HG03045 (cell line): ENCODE results near the gene TMEM123.

Experiments used
- ATAC-seq: cut with Tn5 transposase; IDR thresholded peaks from one replicate; pipeline ENCODE4 v1.9.1; 2021; ENCODE audit warnings: mild to moderate bottlenecking, moderate library complexity; ENCODE audit not compliant: unreplicated experiment

The TMEM123 gene

GRCh38 chr11:102427068-102427467 is 25.5 kb downstream of the TMEM123 start:
- ATAC-seq = no peak

GRCh38 chr11:102426570-102426969 is 26.0 kb downstream of the TMEM123 start:
- no peak for ATAC-seq

DNA sequence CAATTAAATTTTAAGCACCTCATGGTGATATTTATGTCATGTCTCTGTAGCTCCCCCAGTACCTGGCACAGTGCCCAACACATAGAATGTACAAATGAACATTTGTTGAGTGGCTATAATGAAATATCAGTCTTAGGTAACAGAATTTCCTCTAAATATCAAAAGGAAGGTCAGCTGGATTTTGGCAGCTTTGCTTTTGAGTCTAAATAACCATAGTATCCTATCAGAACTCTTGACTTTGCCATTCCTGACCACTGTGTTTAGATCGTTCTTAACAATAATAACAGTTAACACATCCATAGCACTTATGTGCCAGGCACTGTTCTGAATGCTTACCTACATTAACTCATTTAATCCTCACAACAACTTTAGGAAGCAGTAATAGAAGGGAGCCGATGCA is 26.6 kb downstream of the TMEM123 start:
- ATAC-seq = no peak

GRCh38 chr11:102423936-102424335 is 28.6 kb downstream of the TMEM123 start:
- no peak for ATAC-seq

GRCh38 chr11:102422817-102423712 is 29.5 kb downstream of the TMEM123 start:
- ATAC-seq = no peak

DNA sequence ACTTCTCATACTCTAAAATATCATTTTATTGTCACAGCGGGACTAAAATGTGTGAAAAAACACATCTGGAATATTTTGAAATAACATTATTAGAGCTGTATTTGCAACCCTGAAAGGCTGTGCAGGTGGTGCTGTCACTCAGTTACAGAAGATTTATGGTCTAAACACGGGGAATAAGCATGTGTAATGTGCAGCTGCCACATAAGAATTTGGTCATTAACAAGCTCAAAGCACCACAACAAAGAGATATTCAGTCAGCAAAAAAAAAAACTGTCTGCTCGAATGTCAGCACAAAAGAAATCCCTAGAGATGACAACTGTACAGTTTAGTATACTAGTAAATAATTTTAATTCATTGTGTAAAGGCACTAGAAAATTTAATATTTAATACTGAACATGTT is 31.3 kb downstream of the TMEM123 start:
- ATAC-seq = no peak

DNA sequence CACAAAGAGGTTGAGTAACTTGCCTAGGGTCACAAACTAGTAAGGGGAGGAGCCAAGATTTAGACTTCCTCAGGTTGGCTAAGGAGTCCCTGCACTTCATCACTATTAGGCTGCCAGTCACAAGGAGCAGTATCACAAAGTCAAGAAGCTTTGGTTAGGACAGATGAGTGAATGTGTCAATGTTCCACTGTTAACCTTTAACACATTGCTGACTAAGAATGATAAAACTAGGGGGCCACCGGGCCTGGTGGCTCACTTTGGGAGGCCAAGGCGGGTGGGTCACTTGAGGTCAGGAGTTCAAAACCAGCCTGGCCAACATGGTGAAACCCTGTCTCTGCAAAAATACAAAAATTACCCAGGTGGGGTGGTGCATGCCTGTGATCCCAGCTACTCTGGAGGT is 32.0 kb downstream of the TMEM123 start:
- peak; percentile 70 for ATAC-seq

GRCh38 chr11:102419181-102419580 is 33.4 kb downstream of the TMEM123 start:
- ATAC-seq = no peak

DNA sequence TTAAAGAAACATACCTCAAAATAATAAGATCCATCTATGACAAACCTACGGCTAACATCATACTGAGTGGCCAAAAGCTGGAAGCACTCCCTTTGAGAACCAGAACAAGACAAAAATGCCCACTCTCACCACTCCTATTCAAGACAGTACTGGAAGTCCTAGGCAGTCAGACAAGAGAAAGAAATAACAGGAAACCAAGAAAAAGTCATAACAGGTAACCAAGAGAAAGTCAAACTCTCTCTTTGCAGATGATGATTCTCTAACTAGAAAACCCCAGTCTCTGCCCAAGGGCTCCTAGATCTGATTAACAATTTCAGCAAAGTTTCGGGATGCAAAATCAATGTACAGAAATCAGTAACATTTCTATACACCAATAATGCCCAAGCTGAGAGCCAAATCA is 35.6 kb downstream of the TMEM123 start:
- ATAC-seq = no peak

GRCh38 chr11:102415304-102415916 is 37.2 kb downstream of the TMEM123 start:
- ATAC-seq = no peak

- no peak for ATAC-seq
Measured at GRCh38 chr11:102414559-102414958, 38.0 kb downstream of the TMEM123 start.

- ATAC-seq = no peak
Measured at GRCh38 chr11:102413497-102413896, 39.1 kb downstream of the TMEM123 start.

GRCh38 chr11:102411142-102411541 is 41.4 kb downstream of the TMEM123 start:
- ATAC-seq = no peak

DNA sequence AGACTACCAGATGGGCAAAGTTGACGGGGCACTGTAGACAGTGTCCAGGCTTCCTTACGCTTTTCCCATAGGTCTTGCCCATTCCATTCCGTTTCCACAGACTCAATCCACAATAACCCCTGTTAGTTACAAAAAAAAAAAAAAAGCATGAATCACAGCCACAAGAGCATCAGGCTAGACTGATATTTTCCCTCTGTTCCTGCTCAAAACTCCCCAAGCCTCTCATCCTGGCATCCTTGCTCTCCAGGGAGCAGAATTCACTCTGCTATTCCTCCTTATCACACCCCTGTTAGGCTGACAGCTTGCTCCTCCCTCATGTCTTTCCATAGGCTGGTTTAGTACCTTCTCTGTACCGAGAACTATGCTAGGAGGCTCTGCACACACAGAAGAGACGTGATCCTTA is 42.2 kb downstream of the TMEM123 start:
- no peak for ATAC-seq

GRCh38 chr11:102408339-102408738 is 44.2 kb downstream of the TMEM123 start:
- ATAC-seq = no peak

- ATAC-seq = no peak
Measured at GRCh38 chr11:102407901-102408300, 44.7 kb downstream of the TMEM123 start.

- ATAC-seq = no peak
Measured at GRCh38 chr11:102406099-102406498, 46.5 kb downstream of the TMEM123 start.

DNA sequence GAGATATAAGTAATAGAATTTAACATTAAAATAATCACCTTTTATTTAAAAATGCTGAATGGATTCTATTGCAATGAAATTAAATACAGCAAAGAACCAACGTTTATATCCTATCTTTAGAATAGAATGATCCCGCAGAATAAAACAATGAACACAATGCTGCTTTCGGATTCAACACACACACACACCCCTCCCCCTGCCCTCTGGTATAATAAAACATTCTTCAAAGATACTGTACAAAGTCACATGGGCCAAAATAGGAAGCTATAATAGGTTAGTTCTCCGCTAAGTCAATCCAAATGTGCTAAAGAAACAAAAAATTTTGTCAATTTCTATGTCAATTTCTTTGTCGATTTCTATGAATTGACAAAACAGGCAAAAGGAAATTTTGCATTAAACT is 47.1 kb downstream of the TMEM123 start:
- ATAC-seq = no peak

DNA sequence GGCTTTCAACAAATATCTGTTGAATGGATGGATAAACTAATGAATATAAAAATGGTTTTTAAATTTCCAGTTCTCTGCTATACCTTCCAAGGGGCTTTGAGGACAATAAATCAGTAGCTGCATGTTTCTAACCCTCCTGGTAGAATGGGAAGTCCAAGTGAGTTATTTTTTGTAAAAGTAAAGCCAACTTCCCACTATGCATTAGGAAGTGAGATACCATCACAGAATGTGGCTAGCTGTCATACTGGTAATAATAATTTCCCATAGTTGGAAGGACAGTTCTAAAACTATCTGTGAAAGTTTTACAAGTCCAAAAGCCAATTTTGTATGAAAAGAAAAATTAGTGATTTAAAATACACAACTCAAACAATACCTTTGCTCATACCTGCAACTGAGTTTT is 50.0 kb downstream of the TMEM123 start:
- no peak for ATAC-seq

DNA sequence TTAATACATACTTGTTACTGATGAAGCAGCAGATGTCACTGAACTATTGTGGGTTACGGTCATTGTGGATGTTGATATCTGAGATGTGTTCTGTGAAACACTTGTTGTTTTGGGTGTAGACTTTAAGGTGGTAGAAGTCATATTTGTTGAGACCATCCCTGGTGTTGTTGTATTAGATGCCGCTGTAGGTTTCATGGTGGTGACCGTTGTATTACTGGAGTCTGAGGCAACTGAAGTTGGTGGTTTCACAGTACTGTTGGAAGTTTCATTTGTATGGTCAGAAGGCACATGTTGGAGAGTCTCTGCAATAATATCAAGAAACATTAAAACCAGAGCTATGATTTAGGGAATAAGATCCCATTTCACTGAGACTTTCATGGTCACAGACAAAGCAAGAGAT is 50.7 kb downstream of the TMEM123 start:
- ATAC-seq = no peak

DNA sequence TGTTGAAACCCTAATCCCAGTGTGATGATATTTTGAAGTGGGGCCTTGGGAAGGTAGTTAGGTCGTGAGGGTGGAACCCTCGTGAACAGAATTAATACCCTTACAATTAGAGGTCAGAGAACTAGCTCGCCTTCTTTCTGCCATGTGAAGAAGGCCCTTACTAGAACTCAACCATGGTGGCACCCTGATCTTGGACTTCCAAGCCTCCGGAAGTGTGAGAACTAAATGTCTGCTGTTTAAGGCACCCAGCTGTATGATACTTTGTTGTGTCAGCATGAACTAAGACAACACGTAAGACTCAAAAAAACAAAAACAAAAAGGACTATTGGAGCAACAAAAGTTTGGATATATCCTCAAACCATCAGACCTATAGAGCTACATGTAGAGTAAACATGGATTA is 52.0 kb downstream of the TMEM123 start:
- no peak for ATAC-seq

GRCh38 chr11:102399189-102399588 is 53.4 kb downstream of the TMEM123 start:
- ATAC-seq = no peak
